Chondrocyte (in vitro differentiated cells): ENCODE data around the gene ZSCAN29. TPM values are rescaled to one million over a fixed set of nuclear protein-coding genes. Genes with fewer than 3 reads are reported as not detected.
"Not testable (repeated sequence)": the region's sequence is repeated elsewhere in the genome, so short reads cannot be mapped to it uniquely, and the experiment has no call there.

ENCODE experiments used
- DNase-seq: peaks from one replicate; pipeline ENCODE4 v3.0.0; 2021; ENCODE audit warnings: mixed read lengths, low spot score
- H3K27ac Mint-ChIP-seq: one replicate; pipeline ENCODE4 v1.8.0; 2021; ENCODE audit warnings: mild to moderate bottlenecking, moderate library complexity, mixed read lengths; ENCODE audit not compliant: unreplicated experiment
- H3K27me3 Mint-ChIP-seq: 2 replicates; pipeline ENCODE4 v1.8.0; 2021; ENCODE audit warnings: low read depth, mixed read lengths
- H3K36me3 Mint-ChIP-seq: 2 replicates; pipeline ENCODE4 v1.8.0; 2021; ENCODE audit warnings: low read depth, mixed read lengths
- H3K4me1 Mint-ChIP-seq: 2 replicates; pipeline ENCODE4 v1.8.0; 2021; ENCODE audit warnings: low read depth, mild to moderate bottlenecking, mixed read lengths
- H3K4me3 Mint-ChIP-seq: one replicate; pipeline ENCODE4 v1.8.0; 2021; ENCODE audit warnings: mild to moderate bottlenecking, moderate library complexity, mixed read lengths; ENCODE audit not compliant: unreplicated experiment
- H3K9me3 Mint-ChIP-seq: 2 replicates; pipeline ENCODE4 v1.8.0; 2021; ENCODE audit warnings: low read depth, mixed read lengths
- CTCF ChIP-seq: fragments of 200-600 bp; sonication (generic); IDR thresholded peaks from 2 replicates; pipeline ENCODE4 v1.5.0; 2021; ENCODE audit warnings: antibody characterized with exemption, mild to moderate bottlenecking, moderate library complexity
- total RNA-seq: library from RNA; stranded (reverse); gene quantifications from 3 replicates; pipeline ENCODE4 v1.2.1, GENCODE V29; 2021

ZSCAN29 gene
- total RNA-seq, 1 donor from 2014 or later = 22.3 TPM

GRCh38 chr15:43402255-43402654, 31.4 kb upstream of the ZSCAN29 start:
- H3K27ac Mint-ChIP-seq = no peak overlapping the region
- DNase-seq = no peak
- TF ChIP-seq CTCF = no peak
- no peaks in the 10 kb centered on the region for H3K4me1 Mint-ChIP-seq
- H3K27me3 Mint-ChIP-seq = no peaks in the 10 kb centered on the region
- peaks cover 42% of the 10 kb centered on the region for H3K36me3 Mint-ChIP-seq
- H3K9me3 Mint-ChIP-seq = no peaks in the 10 kb centered on the region
- no peak overlapping the region for H3K4me3 Mint-ChIP-seq

- not testable (repeated sequence) for DNase-seq, H3K4me1 Mint-ChIP-seq, H3K27me3 Mint-ChIP-seq, H3K27ac Mint-ChIP-seq, H3K9me3 Mint-ChIP-seq, H3K4me3 Mint-ChIP-seq
- H3K36me3 Mint-ChIP-seq = peaks cover 19% of the 10 kb centered on the region
Measured at GRCh38 chr15:43393592-43393991, 22.7 kb upstream of the ZSCAN29 start.

GRCh38 chr15:43390723-43391122, 19.9 kb upstream of the ZSCAN29 start:
- no peak for DNase-seq
- no peaks in the 10 kb centered on the region for H3K9me3 Mint-ChIP-seq
- H3K4me1 Mint-ChIP-seq = no peaks in the 10 kb centered on the region
- no peak overlapping the region for H3K4me3 Mint-ChIP-seq
- no peak overlapping the region for H3K27ac Mint-ChIP-seq
- H3K36me3 Mint-ChIP-seq = peaks cover 15% of the 10 kb centered on the region
- TF ChIP-seq CTCF = no peak
- H3K27me3 Mint-ChIP-seq = no peaks in the 10 kb centered on the region

- TF ChIP-seq CTCF = no peak
- peaks cover 30% of the 10 kb centered on the region for H3K36me3 Mint-ChIP-seq
- no peak for DNase-seq
- H3K27me3 Mint-ChIP-seq = no peaks in the 10 kb centered on the region
- H3K9me3 Mint-ChIP-seq = no peaks in the 10 kb centered on the region
- no peak overlapping the region for H3K27ac Mint-ChIP-seq
- H3K4me3 Mint-ChIP-seq = no peak overlapping the region
- no peaks in the 10 kb centered on the region for H3K4me1 Mint-ChIP-seq
Measured at GRCh38 chr15:43383070-43383469, 12.2 kb upstream of the ZSCAN29 start.

GRCh38 chr15:43382310-43382709, 11.5 kb upstream of the ZSCAN29 start:
- H3K36me3 Mint-ChIP-seq = peaks cover 33% of the 10 kb centered on the region
- H3K4me3 Mint-ChIP-seq = no peak overlapping the region
- H3K9me3 Mint-ChIP-seq = no peaks in the 10 kb centered on the region

More at GRCh38 chr15:43382310-43382709, 11.5 kb upstream of the ZSCAN29 start:
- TF ChIP-seq CTCF = no peak
- Mint-ChIP-seq H3K4me1 (no peaks in the 10 kb centered on the region), H3K27me3 (no peaks in the 10 kb centered on the region), H3K27ac (no peak overlapping the region)
- DNase-seq = no peak
